ENCODE data around the gene SLC22A4. TPM values are rescaled to one million over a fixed set of nuclear protein-coding genes. Genes with fewer than 3 reads are reported as not detected.

Gene SLC22A4
- total and polyA plus RNA-seq, 9 donors, result 0.72 to 7.7 (median 2.3) TPM

DNA sequence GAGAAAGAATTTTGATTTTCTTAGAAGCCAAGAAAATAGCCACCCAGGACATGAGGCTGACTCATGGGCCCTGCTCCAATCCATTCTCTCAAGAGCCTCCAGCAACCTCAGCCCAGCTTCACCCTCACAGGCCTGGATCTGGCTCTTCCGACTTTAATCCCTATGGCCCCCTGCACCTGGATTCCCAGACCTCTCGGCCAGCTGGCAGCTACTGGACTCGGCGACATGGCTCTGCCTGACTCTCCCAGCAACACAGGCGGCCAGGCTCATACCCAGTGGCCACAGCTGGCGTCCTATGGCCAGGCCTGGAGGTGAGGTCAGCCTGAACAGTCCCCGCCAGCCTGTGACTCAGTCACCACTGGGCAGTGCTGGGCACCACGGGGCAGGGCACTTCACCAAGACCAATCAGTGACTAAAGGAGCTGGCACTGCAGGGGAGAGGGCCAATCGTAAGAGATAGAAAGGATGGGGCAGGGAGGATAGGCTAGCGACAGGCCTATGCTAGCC, 42.9 kb upstream of the SLC22A4 start:
- DNase-seq, result peak in 1 of 5 donors; percentile 12
- Histone ChIP-seq H3K27ac (no peak overlapping the region), H3K27me3 (no peaks in the 10 kb centered on the region), H3K9me3 (no peaks in the 10 kb centered on the region), H3K4me3 (no peak overlapping the region), H3K4me1 (ENCODE audit: insufficient read depth) (peaks cover 5% of the 10 kb centered on the region), H3K36me3 (no peaks in the 10 kb centered on the region)
- TF ChIP-seq POLR2A (IDR thresholded peaks at IDR 0.05) (no peak), CTCF (IDR thresholded peaks at IDR 0.05) (no peak), EP300 (IDR thresholded peaks at IDR 0.05) (no peak)
- 93 to 98% (median 93%) methylated on average over 10 of the region's 10 CpGs for WGBS, 3 donors
- intact Hi-C loops (cut with DNase I), result no loop called here

GRCh38 chr5:132253008-132253441, 41.2 kb upstream of the SLC22A4 start:
- 75 to 84% (median 78%) methylated on average over 4 of the region's 4 CpGs for WGBS, 3 donors
- Histone ChIP-seq H3K4me3 (no peak overlapping the region), H3K27ac (no peak overlapping the region), H3K9me3 (no peaks in the 10 kb centered on the region), H3K27me3 (no peaks in the 10 kb centered on the region), H3K4me1 (ENCODE audit: insufficient read depth) (peaks cover 5% of the 10 kb centered on the region), H3K36me3 (no peaks in the 10 kb centered on the region)
- no peak for TF ChIP-seq EP300 (IDR thresholded peaks at IDR 0.05)
- no peak for TF ChIP-seq CTCF (IDR thresholded peaks at IDR 0.05)
- DNase-seq, result peak in 1 of 5 donors; percentile 2
- intact Hi-C loops (cut with DNase I), result no loop called here

DNA sequence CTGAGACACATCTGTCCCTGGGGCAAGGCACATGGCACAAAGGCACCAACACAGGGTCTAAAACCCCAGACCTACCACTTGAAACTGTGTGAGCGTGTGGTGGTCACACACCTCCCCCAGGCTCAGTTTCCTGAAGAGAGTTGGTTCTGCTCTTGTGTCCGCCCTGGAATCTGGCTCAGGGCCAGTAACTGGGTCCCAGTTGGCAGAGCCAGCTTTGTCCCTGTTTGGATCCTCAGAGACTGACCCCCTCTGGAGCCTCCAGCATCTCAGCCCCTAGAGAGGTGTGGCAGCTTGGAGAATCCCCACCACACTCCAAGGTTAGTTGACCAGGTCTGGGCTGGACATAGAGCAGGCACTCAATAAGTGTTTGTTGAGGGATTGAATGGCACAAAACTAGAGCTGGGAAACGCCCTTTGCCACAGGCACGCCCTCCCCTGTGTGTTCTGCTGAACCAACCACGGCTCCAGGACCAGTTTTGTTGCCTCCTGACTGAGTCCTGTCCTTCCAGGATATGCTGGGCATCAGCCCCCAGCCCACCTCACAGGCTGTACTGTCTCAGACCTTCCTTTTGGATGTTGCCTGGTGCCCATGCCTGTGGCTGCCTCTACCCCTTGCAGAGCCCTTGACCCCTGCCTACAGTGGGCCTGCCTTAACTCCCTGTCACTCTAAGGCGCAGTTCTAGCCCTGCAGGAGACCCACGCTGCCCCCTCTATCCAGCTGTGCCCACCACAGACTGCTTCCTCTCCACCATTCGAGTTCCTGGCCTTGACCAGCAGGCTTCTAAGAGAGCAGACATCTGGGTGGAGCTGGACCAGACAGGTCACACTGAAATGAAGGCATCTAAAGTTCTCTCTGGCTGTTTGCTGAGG, 40.5 kb upstream of the SLC22A4 start:
- H3K27me3 ChIP-seq, result no peaks in the 10 kb centered on the region
- H3K36me3 ChIP-seq, result no peaks in the 10 kb centered on the region
- no peaks in the 10 kb centered on the region for H3K9me3 ChIP-seq
- no peak overlapping the region for H3K4me3 ChIP-seq
- peaks cover 8% of the 10 kb centered on the region for H3K4me1 ChIP-seq (ENCODE audit: insufficient read depth)
- WGBS, 3 donors, result 91 to 95% (median 94%) methylated on average over 8 of the region's 8 CpGs
- TF ChIP-seq EP300 (IDR thresholded peaks at IDR 0.05), result no peak
- no peak for TF ChIP-seq POLR2A (IDR thresholded peaks at IDR 0.05)
- no peak for TF ChIP-seq CTCF (IDR thresholded peaks at IDR 0.05)
- no peak overlapping the region for H3K27ac ChIP-seq
- DNase-seq, result peak in 2 of 5 donors; percentile 6 to 25
- intact Hi-C loops (cut with DNase I), result no loop called here

- TF ChIP-seq POLR2A (IDR thresholded peaks at IDR 0.05) (no peak), CTCF (IDR thresholded peaks at IDR 0.05) (no peak), EP300 (IDR thresholded peaks at IDR 0.05) (no peak)
- no peak overlapping the region for H3K4me3 ChIP-seq
- H3K27me3 ChIP-seq, result no peaks in the 10 kb centered on the region
- H3K27ac ChIP-seq, result no peak overlapping the region
- no peaks in the 10 kb centered on the region for H3K36me3 ChIP-seq
- WGBS, 3 donors, result 42 to 63% (median 58%) methylated on average over 6 to 7 of the region's 7 CpGs
- DNase-seq, result peak in 3 of 5 donors; percentile 7 to 68 (median 37)
- no peaks in the 10 kb centered on the region for H3K9me3 ChIP-seq
- intact Hi-C loops (cut with DNase I), result no loop called here
- H3K4me1 ChIP-seq (ENCODE audit: insufficient read depth), result peaks cover 8% of the 10 kb centered on the region
Measured at GRCh38 chr5:132254321-132254977, 39.7 kb upstream of the SLC22A4 start.

All from ovary (tissue), 9 donors.